ENCODE measurements around the gene GOT1. TPM values are rescaled to one million over a fixed set of nuclear protein-coding genes. Genes with fewer than 3 reads are reported as not detected.

The GOT1 gene
- 10 to 100 TPM; 28.0 to 32.4 TPM for total RNA-seq
- 10 to 100 TPM; 26.5 to 32.5 (median 29.4) TPM for polyA plus RNA-seq (ENCODE audit: insufficient read length in 6 of 6)
- long read RNA-seq, donor 1, transcript GOT1-202 (2 exons, 716 nt) = minor isoform, 5 of 21 reads
- long read RNA-seq, donor 1, transcript GOT1-201 (9 exons, 2,923 nt) = major isoform, 8 of 21 reads
- long read RNA-seq, donor 1, partial matches to known transcripts = 7 of 21 reads
- long read RNA-seq, donor 1, other reads (novel, unspliced or antisense) = 0 of 21 reads
- long read RNA-seq, donor 2, transcript GOT1-202 (2 exons, 716 nt) = minor isoform, 5 of 14 reads
- long read RNA-seq, donor 2, transcript GOT1-201 (9 exons, 2,923 nt) = major isoform, 8 of 14 reads
- long read RNA-seq, donor 2, partial matches to known transcripts = 0 of 14 reads
- long read RNA-seq, donor 2, other reads (novel, unspliced or antisense) = 0 of 14 reads
- long read RNA-seq, donor 3, transcript GOT1-201 (9 exons, 2,923 nt) = major isoform, 7 of 8 reads
- long read RNA-seq, donor 3, partial matches to known transcripts = 0 of 8 reads
- long read RNA-seq, donor 3, other reads (novel, unspliced or antisense) = 0 of 8 reads
- long read RNA-seq, donor 4, transcript GOT1-201 (9 exons, 2,923 nt) = major isoform, 35 of 36 reads
- long read RNA-seq, donor 4, partial matches to known transcripts = 1 of 36 reads
- long read RNA-seq, donor 4, other reads (novel, unspliced or antisense) = 0 of 36 reads
- long read RNA-seq, donor 5, partial matches to known transcripts = 0 of 4 reads
- long read RNA-seq, donor 5, other reads (novel, unspliced or antisense) = 0 of 4 reads
- long read RNA-seq, donor 6, transcript GOT1-201 (9 exons, 2,923 nt) = major isoform, 12 of 13 reads
- long read RNA-seq, donor 6, partial matches to known transcripts = 0 of 13 reads
- long read RNA-seq, donor 6, other reads (novel, unspliced or antisense) = 0 of 13 reads
- long read RNA-seq, donor 7, partial matches to known transcripts = 0 of 5 reads
- long read RNA-seq, donor 7, other reads (novel, unspliced or antisense) = 0 of 5 reads
- long read RNA-seq, donor 8, transcript GOT1-201 (9 exons, 2,923 nt) = major isoform, 7 of 14 reads
- long read RNA-seq, donor 8, partial matches to known transcripts = 7 of 14 reads
- long read RNA-seq, donor 8, other reads (novel, unspliced or antisense) = 0 of 14 reads
- long read RNA-seq, donor 9 = 0 reads
- long read RNA-seq, donor 10, transcript GOT1-201 (9 exons, 2,923 nt) = major isoform, 46 of 51 reads
- long read RNA-seq, donor 10, partial matches to known transcripts = 0 of 51 reads
- long read RNA-seq, donor 10, other reads (novel, unspliced or antisense) = 5 of 51 reads
- long read RNA-seq, donor 11, transcript GOT1-202 (2 exons, 716 nt) = minor isoform, 7 of 59 reads
- long read RNA-seq, donor 11, transcript GOT1-201 (9 exons, 2,923 nt) = major isoform, 42 of 59 reads
- long read RNA-seq, donor 11, partial matches to known transcripts = 7 of 59 reads
- long read RNA-seq, donor 11, other reads (novel, unspliced or antisense) = 0 of 59 reads
- long read RNA-seq, donor 12, transcript GOT1-201 (9 exons, 2,923 nt) = major isoform, 8 of 10 reads
- long read RNA-seq, donor 12, partial matches to known transcripts = 0 of 10 reads
- long read RNA-seq, donor 12, other reads (novel, unspliced or antisense) = 0 of 10 reads

DNA sequence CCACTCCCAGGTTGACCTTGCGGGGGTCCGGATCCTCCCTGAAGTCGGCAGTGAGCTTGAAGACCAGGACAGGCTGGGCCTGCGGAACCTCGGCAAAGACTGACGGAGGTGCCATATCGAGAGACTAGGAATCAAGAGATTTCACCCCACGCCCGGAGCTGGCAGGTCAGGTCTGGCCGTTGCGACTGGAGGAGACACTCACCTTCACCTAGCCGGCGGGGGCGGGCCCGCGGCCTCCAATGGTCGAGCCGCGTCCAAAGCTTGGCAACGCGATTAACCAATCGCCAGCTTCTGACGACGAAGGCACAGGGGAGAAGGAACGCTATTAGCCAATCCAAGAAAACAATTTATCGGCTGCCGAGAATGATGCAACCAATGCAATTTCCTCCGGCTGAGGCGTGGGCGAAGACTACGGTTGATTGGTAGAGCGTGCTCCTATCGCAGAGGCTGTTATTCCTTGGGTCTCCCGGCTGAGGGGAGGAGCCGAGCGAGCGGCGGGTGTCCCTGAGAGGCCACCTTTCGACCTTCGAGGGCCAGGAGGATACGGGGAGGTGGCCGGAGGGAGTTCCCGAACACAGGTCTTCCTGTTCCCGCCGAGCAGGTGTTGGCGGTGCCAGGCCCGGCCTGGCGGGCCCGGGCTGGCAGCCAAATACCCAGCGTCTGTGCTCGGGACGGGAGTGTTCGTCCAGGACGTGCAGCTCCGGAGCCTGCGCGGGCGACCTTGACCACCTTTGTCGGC, at the start of gene GOT1:
GOT1 (minus strand) TSS at position 174 of the 739 bp plus-strand sequence; CDS start at position 115, 59 bp downstream.
- Histone ChIP-seq H3K27ac (peak within 1 kb of the TSS; percentile 92 to 93), H3K9me3 (no peaks in the 10 kb centered on the region), H3K27me3 (no peaks in the 10 kb centered on the region), H3K4me1 (peaks cover 7 to 24% of the 10 kb centered on the region in 2 donors), H3K4me3 (peak within 1 kb of the TSS; percentile 75 to 86), H3K36me3 (peaks cover 0 to 9% of the 10 kb centered on the region in 2 donors)
- ATAC-seq (peak; percentile 98), DNase-seq (peak; percentile 95 to 98 (median 96))
- intact Hi-C loops (cut with DNase I) = loop anchor here in 1 of 2 donors (10.0 kb wide), 1 partner anchor 184 kb away; no protein-coding TSS in a partner anchor
- TF ChIP-seq, protein P1, sequence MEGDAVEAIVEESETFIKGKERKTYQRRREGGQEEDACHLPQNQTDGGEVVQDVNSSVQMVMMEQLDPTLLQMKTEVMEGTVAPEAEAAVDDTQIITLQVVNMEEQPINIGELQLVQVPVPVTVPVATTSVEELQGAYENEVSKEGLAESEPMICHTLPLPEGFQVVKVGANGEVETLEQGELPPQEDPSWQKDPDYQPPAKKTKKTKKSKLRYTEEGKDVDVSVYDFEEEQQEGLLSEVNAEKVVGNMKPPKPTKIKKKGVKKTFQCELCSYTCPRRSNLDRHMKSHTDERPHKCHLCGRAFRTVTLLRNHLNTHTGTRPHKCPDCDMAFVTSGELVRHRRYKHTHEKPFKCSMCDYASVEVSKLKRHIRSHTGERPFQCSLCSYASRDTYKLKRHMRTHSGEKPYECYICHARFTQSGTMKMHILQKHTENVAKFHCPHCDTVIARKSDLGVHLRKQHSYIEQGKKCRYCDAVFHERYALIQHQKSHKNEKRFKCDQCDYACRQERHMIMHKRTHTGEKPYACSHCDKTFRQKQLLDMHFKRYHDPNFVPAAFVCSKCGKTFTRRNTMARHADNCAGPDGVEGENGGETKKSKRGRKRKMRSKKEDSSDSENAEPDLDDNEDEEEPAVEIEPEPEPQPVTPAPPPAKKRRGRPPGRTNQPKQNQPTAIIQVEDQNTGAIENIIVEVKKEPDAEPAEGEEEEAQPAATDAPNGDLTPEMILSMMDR (IDR thresholded peaks at IDR 0.05) = no peak

DNA sequence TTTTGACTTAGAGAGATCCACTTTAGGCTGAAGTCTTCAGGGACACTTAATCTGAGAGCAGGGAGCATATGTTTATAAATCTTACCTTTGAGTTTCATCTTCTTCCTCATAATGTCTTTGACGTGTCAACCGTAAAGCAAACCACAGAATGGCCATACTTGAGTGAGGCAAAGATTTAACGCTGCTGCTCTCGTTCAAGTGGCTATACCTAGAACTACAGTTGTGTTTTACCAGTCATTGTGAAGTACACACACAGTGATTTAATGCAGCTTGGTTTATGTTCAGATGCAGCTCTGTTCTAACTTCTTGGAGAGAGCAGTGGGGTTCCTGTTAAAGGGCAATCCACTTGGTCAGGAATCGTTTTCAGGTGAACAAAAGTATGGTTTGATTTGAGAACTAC, 39.9 kb upstream of the GOT1 start:
- no peak overlapping the region for H3K4me3 ChIP-seq
- H3K27ac ChIP-seq = no peak overlapping the region
- no peak for ATAC-seq
- TF ChIP-seq, protein P1 (IDR thresholded peaks at IDR 0.05) = no peak
- DNase-seq = no peak
- intact Hi-C loops (cut with DNase I) = no loop called here
- H3K27me3 ChIP-seq = peaks cover 0 to 24% of the 10 kb centered on the region in 2 donors
- no peaks in the 10 kb centered on the region for H3K4me1 ChIP-seq
- H3K9me3 ChIP-seq = no peaks in the 10 kb centered on the region
- H3K36me3 ChIP-seq = no peaks in the 10 kb centered on the region

DNA sequence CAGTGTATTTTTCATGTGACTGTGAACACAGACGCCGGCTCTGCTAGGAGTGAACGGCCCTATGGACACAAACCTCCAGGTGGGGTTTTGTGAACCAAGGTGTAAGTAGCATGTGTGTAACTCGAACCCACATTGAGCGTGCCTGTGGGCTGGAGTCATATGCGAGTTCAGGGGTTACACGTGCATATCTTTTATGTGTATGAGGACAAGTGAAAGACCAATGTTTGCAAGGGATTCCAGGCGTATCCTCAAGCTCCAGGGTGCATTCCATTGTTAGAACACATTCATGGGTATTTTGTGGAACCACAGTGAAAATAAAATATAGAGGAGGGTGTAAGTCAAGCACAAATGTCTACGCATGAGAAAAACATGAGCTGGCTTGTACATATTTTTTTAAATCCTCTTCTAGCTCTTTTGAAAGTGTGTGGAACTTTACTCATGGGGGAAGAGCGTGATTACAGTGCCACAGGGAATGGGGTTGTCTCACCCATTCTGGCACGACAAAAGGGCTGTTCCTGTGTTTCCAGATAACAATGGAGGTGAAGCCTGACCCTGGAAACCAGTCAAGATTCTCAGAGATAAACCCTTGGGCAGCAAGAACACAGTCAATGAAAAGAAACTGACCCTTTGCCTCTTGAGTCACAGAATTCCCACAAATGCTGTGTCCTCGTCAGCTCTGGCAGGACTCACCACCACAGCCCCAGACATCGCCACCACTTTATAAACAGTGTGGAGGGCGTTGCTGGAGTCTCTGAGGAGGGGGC, 37.0 kb upstream of the GOT1 start:
- Histone ChIP-seq H3K4me3 (no peak overlapping the region), H3K36me3 (no peaks in the 10 kb centered on the region), H3K27ac (peak overlapping the region in 1 of 2 donors; percentile 46), H3K27me3 (peaks cover 0 to 24% of the 10 kb centered on the region in 2 donors), H3K9me3 (no peaks in the 10 kb centered on the region), H3K4me1 (no peaks in the 10 kb centered on the region)
- TF ChIP-seq, protein P1 (IDR thresholded peaks at IDR 0.05) = no peak
- ATAC-seq (no peak), DNase-seq (no peak)
- intact Hi-C loops (cut with DNase I) = no loop called here

Measured in left lung (tissue), 14 donors.